Thyroid gland (tissue), 4 donors: ENCODE results near the gene RP9.

Experiments
- POLR2A ChIP-seq, 2 donors: fragments of 450-650 bp; IDR thresholded peaks; one replicate each; pipeline ENCODE4 v1.6.1; 2017; ENCODE audit warnings: antibody characterized with exemption in 2 of 2, mild to moderate bottlenecking in 2 of 2, moderate library complexity in 1 of 2
- TF ChIP-seq, protein P1 (sequence below), 6 experiments: fragments of 200-600 bp in 3 of 6; fragments of 450-650 bp in 3 of 6; sonication (generic) in 3 of 6; IDR thresholded peaks; one replicate each; pipeline ENCODE4 v1.5.1; 2016 to 2019; ENCODE audit warnings: antibody characterized with exemption in 6 of 6, mild to moderate bottlenecking in 2 of 6, inconsistent platforms in 1 of 6, moderate library complexity in 1 of 6

DNA sequence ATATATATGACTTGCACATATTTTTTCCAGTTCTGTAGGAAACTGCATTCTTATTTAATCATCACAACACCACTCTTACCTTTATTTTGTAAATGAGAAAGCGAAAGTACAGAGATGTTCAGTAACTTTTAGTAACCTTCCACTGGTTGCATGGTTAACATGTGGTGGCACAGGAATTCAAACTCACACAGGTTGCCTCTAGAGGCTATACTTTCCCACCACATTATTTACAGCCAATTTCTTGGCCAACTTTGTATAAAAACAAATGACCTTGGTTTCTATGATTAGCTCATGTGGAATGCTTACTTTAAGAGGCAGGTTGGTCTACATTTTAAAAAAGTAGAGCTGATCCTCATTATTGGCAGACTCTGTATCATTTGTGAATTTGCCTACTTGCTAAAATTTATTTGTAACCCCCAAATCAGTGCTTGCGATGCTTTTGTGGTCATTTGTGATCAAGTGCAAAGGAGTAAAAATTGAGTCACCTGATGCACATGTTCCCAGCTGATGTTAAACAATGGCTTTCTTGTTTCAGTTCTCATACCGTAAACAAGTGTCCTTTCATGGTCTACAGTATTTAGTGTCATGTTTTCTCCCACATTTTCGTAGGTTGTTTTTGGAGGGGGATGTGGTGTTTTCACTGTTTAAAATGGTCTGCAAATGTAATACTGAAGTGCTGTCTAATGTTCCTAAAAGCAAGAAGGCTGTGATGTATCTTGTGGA lies 35.0 kb upstream of the RP9 start:
- TF ChIP-seq, protein P1, sequence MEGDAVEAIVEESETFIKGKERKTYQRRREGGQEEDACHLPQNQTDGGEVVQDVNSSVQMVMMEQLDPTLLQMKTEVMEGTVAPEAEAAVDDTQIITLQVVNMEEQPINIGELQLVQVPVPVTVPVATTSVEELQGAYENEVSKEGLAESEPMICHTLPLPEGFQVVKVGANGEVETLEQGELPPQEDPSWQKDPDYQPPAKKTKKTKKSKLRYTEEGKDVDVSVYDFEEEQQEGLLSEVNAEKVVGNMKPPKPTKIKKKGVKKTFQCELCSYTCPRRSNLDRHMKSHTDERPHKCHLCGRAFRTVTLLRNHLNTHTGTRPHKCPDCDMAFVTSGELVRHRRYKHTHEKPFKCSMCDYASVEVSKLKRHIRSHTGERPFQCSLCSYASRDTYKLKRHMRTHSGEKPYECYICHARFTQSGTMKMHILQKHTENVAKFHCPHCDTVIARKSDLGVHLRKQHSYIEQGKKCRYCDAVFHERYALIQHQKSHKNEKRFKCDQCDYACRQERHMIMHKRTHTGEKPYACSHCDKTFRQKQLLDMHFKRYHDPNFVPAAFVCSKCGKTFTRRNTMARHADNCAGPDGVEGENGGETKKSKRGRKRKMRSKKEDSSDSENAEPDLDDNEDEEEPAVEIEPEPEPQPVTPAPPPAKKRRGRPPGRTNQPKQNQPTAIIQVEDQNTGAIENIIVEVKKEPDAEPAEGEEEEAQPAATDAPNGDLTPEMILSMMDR (IDR thresholded peaks at IDR 0.05) = no peak
- no peak for TF ChIP-seq POLR2A (IDR thresholded peaks at IDR 0.05)
